SK-N-SH (cell line): Measurements from ENCODE around the gene MAST1.

Source experiments
- CTCF ChIP-seq: fragments of 200-600 bp; sonication (generic); IDR thresholded peaks from 2 replicates; pipeline ENCODE4 v1.6.1; 2017; ENCODE audit warnings: antibody characterized with exemption, mild to moderate bottlenecking, moderate library complexity
- EP300 ChIP-seq, 2 experiments: IDR thresholded peaks; 2 replicates each; pipeline versions ENCODE4 v1.4.0 to v1.6.1; 2012; ENCODE audit warnings: borderline replicate concordance in 1 of 2, low read depth in 1 of 2, low read length in 1 of 2
- MAX ChIP-seq: IDR thresholded peaks from 2 replicates; pipeline ENCODE4 v1.4.0; 2012; ENCODE audit warnings: low read depth
- MEF2A ChIP-seq: IDR thresholded peaks from 2 replicates; pipeline ENCODE4 v1.4.0; 2012; ENCODE audit warnings: low read depth, borderline replicate concordance
- NFIC ChIP-seq: IDR thresholded peaks from 2 replicates; pipeline ENCODE4 v1.4.0; 2012; ENCODE audit warnings: borderline replicate concordance
- POLR2AphosphoS5 ChIP-seq: IDR thresholded peaks from 2 replicates; pipeline ENCODE4 v1.6.1; 2012; ENCODE audit warnings: low read depth, low read length
- RCOR1 ChIP-seq: fragments of 150-350 bp; IDR thresholded peaks from 2 replicates; pipeline ENCODE4 v1.6.1; 2017; ENCODE audit warnings: antibody characterized with exemption, low read length
- REST ChIP-seq: IDR thresholded peaks from 2 replicates; pipeline ENCODE4 v1.6.1; 2012; ENCODE audit warnings: mild to moderate bottlenecking, low read depth, low read length, moderate library complexity
- RFX5 ChIP-seq: IDR thresholded peaks from 2 replicates; pipeline ENCODE4 v1.6.1; 2012; ENCODE audit warnings: mild to moderate bottlenecking, improper control_type of control experiment, low read length
- SMC3 ChIP-seq: IDR thresholded peaks from 2 replicates; pipeline ENCODE4 v1.6.1; 2012; ENCODE audit warnings: low read depth, low read length, improper control_type of control experiment
- TAF1 ChIP-seq: IDR thresholded peaks from 2 replicates; pipeline ENCODE4 v1.6.1; 2012; ENCODE audit warnings: low read depth, mild to moderate bottlenecking, low read length, moderate library complexity, borderline replicate concordance
- USF2 ChIP-seq: fragments of 150-350 bp; IDR thresholded peaks from 2 replicates; pipeline ENCODE4 v1.6.1; 2017; ENCODE audit warnings: antibody characterized with exemption, low read length, low read depth, borderline replicate concordance
- YY1 ChIP-seq: IDR thresholded peaks from 2 replicates; pipeline ENCODE4 v1.4.0; 2012; ENCODE audit warnings: low read depth, mild to moderate bottlenecking
- ZBTB33 ChIP-seq: IDR thresholded peaks from 2 replicates; pipeline ENCODE4 v1.4.0; 2012; ENCODE audit warnings: low read depth, borderline replicate concordance

GRCh38 chr19:12891553-12892021 lies 53.3 kb downstream of the MAST1 start:
- TF ChIP-seq MAX = no peak
- no peak for TF ChIP-seq CTCF
- TF ChIP-seq REST = no peak
- no peak for TF ChIP-seq USF2
- no peak for TF ChIP-seq EP300 (IDR thresholded peaks at IDR 0.05; ENCODE audit: borderline replicate concordance in 1 of 2, low read depth in 1 of 2, low read length in 1 of 2)
- TF ChIP-seq MEF2A = no peak
- no peak for TF ChIP-seq ZBTB33
- no peak for TF ChIP-seq RCOR1
- TF ChIP-seq NFIC = no peak
- TF ChIP-seq RFX5 = no peak
- no peak for TF ChIP-seq YY1
- no peak for TF ChIP-seq SMC3
- TF ChIP-seq TAF1 = no peak
- no peak for TF ChIP-seq POLR2AphosphoS5
